ENCODE results near the gene SLC12A9.

Gene SLC12A9

DNA sequence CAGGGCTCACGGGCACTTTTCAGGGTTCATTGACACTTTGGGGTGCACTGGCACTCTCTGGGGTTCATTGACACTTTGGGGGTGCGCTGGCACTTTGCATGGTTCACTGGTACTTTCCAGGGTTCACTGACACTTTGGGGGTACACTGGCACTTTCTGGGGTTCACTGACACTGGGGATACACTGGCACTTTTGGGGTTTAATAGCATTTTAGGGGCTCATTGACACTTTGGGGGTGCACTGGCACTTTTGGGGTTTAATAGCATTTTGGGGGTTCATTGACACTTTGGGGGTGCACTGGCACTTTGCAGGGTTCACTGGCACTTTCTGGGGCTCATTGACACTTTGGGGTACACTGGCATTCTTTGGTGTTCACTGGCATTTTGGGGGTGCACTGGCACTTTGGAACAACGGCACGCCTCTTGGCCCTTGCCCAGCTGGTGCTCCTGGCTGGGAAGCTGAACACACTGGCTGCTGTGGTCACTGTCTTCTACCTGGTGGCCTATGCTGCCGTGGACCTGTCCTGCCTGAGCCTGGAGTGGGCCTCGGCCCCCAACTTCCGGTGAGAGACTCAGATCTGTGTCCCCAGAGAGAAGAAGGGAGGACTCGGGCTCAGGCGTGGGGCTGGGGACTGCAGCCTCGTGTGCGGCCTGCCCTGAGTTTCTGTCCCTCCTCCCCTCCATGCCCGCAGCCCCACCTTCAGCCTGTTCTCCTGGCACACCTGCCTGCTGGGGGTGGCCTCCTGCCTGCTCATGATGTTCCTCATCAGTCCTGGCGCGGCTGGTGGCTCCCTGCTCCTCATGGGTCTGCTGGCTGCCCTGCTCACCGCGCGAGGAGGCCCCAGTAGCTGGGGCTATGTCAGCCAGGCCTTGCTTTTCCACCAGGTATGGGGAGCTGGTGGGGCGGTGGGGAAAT lies 8.4 kb downstream of the SLC12A9 start:
- no peak for DNase-seq (ENCODE audit: low read depth in 4 of 4, low spot score in 1 of 4)

DNA sequence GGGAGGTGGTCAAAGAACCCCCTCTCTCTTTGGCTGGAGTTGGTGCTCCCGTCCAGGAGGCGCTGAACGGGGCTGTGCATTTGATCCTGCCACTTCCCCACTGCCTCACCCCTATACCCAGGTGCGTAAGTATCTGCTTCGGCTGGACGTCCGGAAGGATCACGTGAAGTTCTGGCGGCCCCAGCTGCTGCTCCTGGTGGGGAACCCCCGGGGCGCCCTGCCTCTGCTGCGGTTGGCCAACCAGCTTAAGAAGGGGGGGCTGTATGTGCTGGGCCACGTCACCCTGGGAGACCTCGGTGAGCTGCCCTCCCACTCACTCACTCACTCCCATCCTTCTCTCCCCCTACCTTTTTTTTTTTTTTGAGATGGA lies 9.1 kb downstream of the SLC12A9 start:
- no peak for DNase-seq (ENCODE audit: low read depth in 4 of 4, low spot score in 1 of 4)

DNA sequence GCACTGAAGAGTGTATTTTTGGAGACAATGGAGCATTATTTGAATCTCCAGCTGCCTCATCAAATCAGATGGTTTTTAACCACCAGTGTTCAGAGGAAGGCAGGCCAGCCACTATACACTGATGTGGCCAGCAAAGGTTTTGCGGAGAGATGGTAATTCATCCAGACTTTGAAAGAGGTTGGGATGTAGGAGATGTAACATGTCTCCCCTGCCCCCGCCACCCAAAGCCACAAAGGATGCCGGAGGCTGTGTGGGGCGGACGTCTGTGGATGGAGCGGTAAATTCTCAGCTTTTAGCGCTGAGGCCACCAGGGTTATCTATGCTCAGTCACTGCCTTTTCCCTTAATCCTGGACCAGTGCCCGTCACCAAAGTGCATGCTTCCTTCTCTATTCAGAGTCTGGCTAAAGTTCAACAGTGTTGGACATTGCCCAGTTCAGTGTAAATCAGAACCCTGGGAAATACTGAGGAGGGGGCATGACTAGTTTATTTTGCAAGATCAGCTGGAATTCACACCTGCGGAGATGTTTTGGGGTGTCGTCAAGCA lies 11.0 kb downstream of the SLC12A9 start:
- no peak for DNase-seq (ENCODE audit: low read depth in 4 of 4, low spot score in 1 of 4)

DNA sequence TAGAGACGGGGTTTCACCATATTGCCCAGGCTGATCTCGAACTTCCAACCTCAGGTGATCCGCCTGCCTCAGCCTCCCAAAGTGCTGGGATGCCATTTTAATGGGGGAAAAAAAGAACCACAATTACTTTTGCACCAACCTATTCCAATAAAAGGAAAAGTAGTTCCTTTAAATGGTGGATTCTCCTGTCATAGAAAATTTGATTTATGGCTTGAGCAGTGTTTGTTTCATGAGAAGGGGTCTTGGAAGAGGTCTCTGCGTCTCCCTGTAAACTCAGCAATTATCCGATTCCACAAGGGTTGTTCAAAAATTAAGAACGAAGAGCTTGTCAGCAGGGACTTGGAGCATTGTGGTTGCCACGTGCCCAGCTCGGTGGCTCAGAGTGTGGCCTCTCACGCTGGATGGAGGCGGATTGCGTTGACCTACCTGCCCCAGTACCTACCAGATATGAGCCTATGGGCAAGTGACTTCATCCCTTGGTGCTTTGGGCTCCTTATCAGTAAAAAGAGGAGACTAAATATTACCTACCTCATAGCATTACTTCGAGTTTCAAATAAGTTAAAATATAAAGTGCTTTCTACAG lies 11.8 kb downstream of the SLC12A9 start:
- no peak for DNase-seq (ENCODE audit: low read depth in 4 of 4, low spot score in 1 of 4)

DNA sequence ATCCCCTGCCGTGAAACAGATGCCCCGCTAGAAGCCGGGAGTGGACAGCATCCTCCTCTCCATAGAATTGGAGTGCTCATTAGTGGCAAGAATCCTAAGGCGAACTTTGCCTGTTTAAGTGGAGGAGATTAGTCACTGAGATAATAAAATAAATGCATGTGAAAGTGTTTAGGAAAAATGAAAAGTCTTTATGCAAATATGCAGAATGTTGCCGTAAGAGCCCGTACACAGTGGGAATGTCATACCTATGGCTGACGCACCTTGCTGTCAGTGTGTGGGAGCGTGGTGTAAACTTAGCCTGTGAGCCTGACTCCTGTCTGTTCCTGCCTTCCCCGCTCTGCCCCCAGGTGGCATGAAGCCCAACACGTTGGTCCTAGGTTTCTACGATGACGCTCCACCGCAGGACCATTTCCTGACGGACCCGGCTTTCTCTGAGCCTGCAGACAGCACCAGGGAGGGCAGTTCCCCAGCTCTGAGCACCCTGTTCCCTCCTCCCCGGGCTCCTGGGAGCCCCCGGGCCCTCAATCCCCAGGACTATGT lies 12.9 kb downstream of the SLC12A9 start:
- no peak for DNase-seq (ENCODE audit: low read depth in 4 of 4, low spot score in 1 of 4)

DNA sequence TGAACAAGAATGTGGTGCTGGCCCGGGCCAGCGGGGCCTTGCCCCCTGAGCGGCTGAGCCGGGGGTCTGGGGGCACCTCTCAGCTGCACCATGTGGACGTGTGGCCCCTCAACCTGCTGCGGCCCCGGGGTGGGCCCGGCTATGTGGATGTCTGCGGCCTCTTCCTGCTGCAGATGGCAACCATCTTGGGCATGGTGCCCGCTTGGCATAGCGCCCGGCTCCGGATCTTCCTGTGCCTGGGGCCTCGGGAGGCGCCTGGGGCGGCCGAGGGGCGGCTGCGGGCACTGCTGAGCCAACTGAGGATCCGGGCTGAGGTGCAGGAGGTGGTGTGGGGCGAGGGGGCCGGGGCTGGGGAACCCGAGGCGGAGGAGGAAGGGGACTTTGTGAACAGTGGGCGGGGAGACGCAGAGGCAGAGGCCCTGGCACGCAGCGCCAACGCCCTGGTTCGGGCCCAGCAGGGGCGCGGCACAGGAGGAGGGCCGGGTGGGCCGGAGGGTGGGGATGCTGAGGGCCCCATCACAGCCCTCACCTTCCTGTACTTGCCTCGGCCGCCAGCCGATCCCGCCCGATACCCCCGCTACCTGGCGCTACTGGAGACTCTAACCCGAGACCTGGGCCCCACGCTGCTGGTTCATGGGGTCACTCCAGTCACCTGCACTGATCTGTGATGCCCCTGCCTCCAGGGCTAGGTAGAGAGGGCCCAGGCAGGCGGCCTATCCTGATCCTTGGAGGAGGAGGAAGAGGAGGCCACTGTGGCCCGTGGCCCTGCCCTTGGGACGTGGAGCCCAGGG lies 13.6 kb downstream of the SLC12A9 start:
- DNase-seq (ENCODE audit: low read depth in 4 of 4, low spot score in 1 of 4) = no peak

DNA sequence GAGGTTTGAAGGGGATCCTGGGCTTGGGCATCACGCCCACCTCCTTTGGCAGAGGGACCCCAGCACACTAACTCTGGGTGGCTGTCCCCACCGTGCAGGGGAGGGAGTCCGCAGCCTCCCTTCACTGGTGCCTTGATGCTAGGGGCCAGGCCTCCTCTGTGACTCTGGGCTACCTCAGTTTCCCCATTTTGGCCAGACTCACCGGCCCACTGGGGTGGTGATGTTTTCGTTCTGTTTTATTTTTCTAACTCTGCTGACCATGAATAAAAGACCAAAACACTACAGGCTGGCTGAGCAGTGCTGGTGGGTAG lies 14.2 kb downstream of the SLC12A9 start:
- no peak for DNase-seq (ENCODE audit: low read depth in 4 of 4, low spot score in 1 of 4)

DNA sequence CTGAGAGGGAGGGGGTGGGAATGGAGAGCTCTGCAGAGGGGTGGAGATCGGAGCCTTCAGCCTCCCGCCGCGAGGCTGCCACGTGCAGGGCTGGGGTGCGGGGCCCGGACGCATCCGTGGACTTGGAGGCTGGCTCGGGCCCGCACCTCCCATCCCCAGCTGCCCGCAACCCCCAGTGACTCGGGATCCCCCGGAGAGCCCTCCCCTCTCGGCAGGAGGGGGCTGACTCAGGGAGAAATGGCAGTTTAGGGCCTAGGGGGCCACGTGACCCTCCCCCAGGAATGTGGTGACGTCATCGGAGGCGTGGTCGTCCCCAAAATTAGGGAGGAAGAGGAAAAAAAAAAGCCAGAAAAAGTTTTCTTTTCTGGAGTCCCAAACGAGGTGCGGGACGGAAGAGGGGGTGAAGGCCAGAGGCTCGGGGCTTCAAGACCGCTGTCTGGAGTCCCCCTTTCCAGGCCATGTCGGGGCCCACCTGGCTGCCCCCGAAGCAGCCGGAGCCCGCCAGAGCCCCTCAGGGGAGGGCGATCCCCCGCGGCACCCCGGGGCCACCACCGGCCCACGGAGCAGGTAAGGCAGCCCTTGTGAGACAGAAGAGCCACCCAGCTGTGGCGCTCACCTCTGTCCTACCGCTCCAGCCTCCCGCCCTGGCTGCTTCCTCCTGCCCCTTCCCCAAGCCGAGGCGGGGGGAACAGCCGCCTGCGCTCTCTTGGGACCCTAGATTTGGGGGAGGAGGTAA lies 14.7 kb downstream of the SLC12A9 start, which contains the start of gene TRIP6:
TSS of gene TRIP6 (plus strand) at position 348 of the 736 bp plus-strand sequence. CDS start at position 459, 111 bp downstream.
- peak in 3 of 4 experiments; percentile 36 to 65 (median 52) for DNase-seq (ENCODE audit: low read depth in 4 of 4, low spot score in 1 of 4)

DNA sequence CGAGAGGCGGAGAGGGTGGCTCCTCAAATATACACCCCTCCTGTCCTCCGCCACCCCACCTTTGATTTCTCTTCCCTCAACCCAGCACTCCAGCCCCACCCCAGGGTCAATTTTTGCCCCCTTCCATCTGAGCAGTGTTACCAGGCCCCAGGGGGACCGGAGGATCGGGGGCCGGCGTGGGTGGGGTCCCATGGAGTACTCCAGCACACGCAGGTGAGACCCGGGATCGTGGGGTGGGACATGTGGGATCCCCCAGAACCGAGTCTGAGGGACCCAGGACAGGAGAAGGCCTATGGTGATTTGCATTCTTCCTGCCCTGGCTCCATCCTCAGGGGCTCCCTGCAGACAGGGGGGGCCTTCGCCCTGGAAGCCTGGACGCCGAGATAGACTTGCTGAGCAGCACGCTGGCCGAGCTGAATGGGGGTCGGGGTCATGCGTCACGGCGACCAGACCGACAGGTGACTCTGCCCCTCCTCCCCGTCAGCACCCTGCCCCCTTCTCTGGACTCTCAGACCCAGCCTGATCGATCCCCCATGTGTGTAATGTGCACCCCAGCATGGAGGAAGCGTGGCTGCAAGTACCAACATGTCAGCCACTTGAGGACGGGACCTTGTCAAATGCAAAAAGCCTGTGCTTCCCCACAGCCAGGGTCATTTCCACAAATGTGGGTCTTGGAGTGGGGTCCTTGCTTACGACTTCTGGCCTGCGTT lies 15.4 kb downstream of the SLC12A9 start:
- DNase-seq (ENCODE audit: low read depth in 4 of 4, low spot score in 1 of 4) = no peak

DNA sequence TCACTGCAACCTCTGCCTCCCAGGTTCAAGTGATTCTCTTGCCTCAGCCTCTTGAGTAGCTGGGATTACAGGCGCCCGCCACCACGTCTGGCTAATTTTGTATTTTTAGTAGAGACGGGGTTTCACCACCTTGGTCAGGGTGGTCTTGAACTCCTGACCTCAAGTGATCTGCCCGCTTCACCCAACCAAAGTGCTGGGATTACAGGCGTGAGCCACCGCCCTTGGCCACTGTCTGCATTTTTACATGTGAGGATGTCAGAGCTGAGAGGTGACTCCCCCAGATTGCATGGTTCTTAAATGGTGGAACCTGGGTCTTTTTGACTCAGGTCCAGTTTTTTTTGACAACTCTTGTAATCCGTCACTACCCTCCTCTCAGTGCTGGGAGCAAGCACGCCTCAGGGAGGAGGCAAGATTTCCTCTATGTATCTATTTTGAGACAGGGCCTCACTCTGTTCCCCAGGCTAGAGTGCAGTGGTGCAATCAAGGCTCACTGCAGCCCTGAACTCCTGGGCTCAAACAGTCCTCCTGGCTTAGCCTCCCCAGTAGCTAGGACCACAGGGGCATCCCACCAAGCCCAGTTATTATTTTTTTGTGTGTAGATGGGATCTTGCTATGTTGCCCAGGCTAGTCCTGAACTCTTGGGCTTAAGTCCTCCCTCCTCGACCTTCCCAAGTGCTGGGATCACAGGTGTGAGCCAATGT lies 21.2 kb downstream of the SLC12A9 start:
- DNase-seq (ENCODE audit: low read depth in 4 of 4, low spot score in 1 of 4) = no peak

DNA sequence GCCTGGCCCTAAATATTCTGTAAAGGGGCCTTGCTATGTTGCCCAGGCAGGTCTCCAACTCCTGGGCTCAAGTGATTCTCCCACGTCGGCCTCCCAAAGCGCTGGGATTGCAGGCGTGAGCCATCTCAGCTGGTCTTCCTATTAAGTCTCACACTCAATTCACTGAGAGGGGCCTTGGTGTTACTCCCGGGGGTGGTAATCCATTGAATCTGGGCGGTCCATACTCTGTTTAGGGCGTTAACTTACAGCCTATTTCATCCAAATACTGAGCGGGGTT lies 21.7 kb downstream of the SLC12A9 start:
- DNase-seq (ENCODE audit: low read depth in 4 of 4, low spot score in 1 of 4) = no peak

DNA sequence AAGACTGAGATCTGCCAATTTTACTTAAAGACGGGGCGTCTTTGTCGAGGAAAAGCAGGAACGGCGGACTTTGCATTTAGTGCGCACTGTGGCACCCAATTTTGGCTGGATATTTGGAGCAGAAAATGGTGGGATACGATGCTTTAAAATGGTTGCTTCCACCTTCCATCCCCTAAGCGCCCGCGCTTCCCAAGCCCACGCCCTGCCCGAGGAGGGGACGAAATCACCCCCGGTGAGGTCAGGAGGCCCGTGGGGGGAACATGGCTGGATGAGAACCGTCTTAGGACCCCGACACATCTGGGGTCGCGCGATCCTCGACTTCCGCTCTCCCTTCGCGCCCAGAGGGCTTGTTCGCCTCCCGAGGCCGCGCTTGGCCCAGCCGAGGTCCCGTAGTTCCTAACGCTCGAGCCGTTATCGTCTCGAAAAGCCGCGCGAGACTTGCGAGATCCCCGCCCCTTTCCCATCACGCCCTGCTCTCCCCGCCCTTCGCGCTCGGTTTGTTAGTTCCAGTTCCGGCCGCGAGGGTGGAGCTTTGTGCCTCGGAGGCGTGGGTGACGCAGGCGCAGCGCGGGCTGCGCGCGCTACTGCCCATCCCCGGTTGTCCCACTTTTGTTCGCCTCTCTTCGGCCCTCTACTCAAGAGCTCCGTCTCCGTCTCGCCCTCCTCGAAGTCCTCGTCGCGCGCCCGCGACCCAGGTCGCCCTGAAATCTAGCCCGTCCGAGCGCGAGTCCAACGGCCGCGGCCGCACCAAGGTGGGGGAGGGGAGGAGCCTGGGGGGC lies 22.3 kb downstream of the SLC12A9 start, which contains the start of gene SRRT:
TSS of gene SRRT (plus strand) at position 527 of the 779 bp plus-strand sequence. CDS start 488 bp downstream, outside the sequence.
- DNase-seq (ENCODE audit: low read depth in 4 of 4, low spot score in 1 of 4) = peak; percentile 97 to 98 (median 98)

DNA sequence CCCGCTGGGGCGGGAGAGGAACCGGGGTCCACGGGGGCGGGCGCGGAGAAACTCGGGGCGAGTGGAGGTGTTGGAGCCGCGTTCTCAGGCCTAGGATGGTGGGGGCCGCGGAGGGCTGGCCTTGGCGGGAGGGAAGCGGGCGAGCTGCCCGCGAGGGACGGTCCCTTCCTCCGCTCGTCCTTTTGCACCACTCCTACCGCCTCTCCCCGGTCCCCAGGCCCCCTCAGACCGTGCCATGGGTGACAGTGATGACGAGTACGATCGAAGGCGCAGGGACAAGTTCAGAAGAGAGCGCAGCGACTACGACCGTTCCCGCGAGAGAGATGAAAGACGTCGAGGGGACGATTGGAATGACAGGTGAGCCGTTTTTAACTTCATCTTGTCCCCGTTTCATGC lies 22.8 kb downstream of the SLC12A9 start:
- no peak for DNase-seq (ENCODE audit: low read depth in 4 of 4, low spot score in 1 of 4)

DNA sequence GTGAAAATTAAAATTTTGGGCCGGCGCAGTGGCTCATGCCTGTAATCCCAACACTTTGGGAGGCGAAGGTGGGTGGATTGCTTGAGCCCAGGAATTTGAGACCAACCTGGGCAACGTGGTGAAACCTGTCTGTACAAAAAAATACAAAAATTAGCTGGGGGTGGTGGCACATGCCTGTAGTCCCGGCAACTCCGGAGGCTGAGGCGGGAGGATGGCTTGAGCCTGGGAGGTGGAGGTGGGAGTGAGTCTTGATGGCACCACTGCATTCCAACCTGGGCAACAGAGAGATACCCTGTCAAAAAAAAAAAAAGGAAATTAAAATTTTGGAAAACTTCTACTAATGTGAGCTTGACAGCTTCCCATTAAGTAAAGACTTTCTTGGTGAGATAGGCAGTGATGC lies 25.5 kb downstream of the SLC12A9 start:
- DNase-seq (ENCODE audit: low read depth in 4 of 4, low spot score in 1 of 4) = no peak

DNA sequence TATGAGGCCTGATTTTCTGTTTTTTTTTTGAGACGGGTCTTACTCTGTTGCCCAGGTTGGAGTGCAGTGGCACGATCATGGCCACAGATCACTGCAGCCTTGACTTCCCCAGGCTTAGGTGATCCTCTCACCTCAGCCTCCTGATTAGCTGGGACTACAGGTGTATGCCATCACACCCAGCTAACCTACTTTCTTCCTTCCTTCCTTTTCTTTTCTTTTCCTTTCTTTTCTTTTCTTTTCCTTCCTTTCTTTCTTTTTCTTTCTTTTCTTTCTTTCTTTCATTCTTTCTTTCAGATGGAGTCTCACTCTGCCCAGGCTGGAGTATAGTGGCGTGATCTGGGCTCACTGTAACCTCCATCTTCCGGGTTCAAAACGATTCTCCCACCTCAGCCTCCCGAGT lies 26.2 kb downstream of the SLC12A9 start:
- DNase-seq (ENCODE audit: low read depth in 4 of 4, low spot score in 1 of 4) = no peak

DNA sequence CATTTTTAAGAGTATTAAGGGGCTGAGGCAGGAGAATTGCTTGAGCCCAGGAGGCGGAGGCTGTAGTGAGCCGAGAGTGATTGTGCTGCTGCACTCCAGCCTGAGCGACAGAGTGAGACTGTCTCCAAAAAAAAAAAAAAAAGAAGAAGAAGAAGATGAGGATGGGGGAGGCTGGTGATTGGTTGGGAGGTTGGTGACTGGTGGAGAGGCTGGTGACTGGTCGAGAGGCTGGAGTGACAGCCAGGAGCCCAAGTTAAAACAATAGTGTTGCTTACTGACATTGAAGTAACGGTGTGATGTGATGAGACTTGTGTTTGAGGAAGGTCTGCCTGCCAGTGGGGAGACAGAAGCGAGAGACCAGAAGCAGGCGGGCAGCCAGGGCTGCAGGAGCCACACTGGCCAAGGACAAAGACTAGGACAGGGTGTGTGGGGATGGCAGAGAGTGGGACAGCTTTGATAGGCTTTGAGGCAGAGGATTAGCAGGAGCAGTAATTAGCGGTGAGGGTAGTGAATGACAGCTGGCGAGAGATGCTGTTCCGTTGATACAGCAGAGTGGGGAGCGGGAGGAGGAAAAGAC lies 27.3 kb downstream of the SLC12A9 start:
- DNase-seq (ENCODE audit: low read depth in 4 of 4, low spot score in 1 of 4) = no peak

DNA sequence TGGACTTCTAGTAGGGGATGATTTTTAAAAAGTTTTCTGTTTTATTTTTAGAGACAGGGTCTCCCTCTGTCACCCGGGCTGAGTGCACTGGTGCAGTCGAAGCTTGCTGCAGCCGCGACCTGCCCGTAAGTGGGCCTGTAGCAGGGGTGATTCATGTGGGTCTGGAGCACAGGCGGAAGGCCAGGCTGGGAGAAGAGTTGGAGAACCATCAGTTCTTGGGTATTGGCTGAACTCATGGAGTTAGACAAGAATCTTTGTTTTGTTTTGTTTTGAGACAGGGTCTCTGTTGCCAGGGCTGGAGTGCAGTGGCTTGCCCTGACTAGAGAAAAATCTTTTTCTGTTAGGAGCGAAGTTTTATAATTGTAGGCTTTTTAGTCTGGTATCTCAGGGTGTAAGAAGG lies 28.1 kb downstream of the SLC12A9 start:
- DNase-seq (ENCODE audit: low read depth in 4 of 4, low spot score in 1 of 4) = no peak

DNA sequence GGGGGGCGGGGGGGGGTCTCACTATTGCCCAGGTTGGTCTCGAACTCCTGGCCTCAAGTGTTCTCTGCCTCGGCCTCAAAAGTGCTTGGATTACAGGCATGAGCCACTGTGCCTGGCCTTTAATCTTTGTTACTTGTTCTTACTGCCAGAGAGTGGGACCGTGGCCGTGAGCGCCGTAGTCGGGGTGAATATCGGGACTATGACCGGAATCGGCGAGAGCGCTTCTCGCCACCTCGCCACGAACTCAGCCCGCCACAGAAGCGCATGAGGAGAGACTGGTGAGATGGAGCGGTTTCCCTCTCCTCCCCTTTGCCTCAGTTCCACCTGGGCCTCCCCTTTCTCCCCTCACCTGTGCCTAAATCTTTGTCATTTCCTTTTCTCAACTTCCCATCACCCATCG lies 28.6 kb downstream of the SLC12A9 start:
- no peak for DNase-seq (ENCODE audit: low read depth in 4 of 4, low spot score in 1 of 4)

All from stimulated activated CD4-positive, alpha-beta T cell treated with anti-CD3 and anti-CD28 coated beads, Interleukin-1b, Interleukin-23, amount 100 ng/mL, for 24 hours (primary cell).